IMR-90 (cell line): Measurements from ENCODE around the gene HOXA7. TPM values are rescaled to one million over a fixed set of nuclear protein-coding genes. Genes with fewer than 3 reads are reported as not detected.

ENCODE experiments used
- ATAC-seq: fragments of 200-7000 bp; cut with Tn5 transposase; 2 replicates; pipeline ENCODE4 v1.9.1; 2020; ENCODE audit warnings: low read depth, mild to moderate bottlenecking, moderate library complexity
- BruUV-seq: library from RNA; stranded (reverse); fragments of 400-500 nt; replicated peaks from 2 replicates; lab custom pipeline; 2021; lab: Mats Ljungman, UMichigan
- CTCF ChIA-PET: fragments of 300-600 bp; formaldehyde crosslinking; extraction: SDS; loops from one replicate; lab custom pipeline; 2021; ENCODE audit warnings: antibody characterized with exemption; lab: Yijun Ruan, JAX
- POLR2A ChIA-PET: fragments of 300-600 bp; sonication (Branson Sonifier 250); formaldehyde crosslinking; loops from one replicate; lab custom pipeline; 2022; ENCODE audit warnings: antibody characterized with exemption; ENCODE audit not compliant: unreplicated experiment; lab: Charles Lee
- DNase-seq: peaks from one replicate; pipeline ENCODE4 v3.0.0; 2013
- H2AFZ ChIP-seq: replicated peaks from 2 replicates; pipeline ENCODE3; 2013; ENCODE audit warnings: low read length, mild to moderate bottlenecking; ENCODE audit not compliant: poor library complexity
- H2AK5ac ChIP-seq: 2 replicates; pipeline ENCODE4 v1.6.1; 2013; ENCODE audit warnings: low read depth, low read length, inconsistent platforms
- H2AK9ac ChIP-seq: replicated peaks from 2 replicates; pipeline ENCODE3; 2013; ENCODE audit warnings: mild to moderate bottlenecking, low read depth, low read length, moderate library complexity; ENCODE audit not compliant: poor library complexity
- H2BK120ac ChIP-seq: 2 replicates; pipeline ENCODE4 v1.6.1; 2013; ENCODE audit warnings: low read depth, low read length, inconsistent platforms
- H2BK15ac ChIP-seq: 3 replicates; pipeline ENCODE4 v1.6.1; 2013; ENCODE audit warnings: low read depth, low read length, inconsistent platforms
- H2BK20ac ChIP-seq: 2 replicates; pipeline ENCODE4 v1.6.1; 2013; ENCODE audit warnings: low read depth, mild to moderate bottlenecking, inconsistent platforms, low read length, moderate library complexity
- H2BK5ac ChIP-seq: 2 replicates; pipeline ENCODE4 v1.6.1; 2013; ENCODE audit warnings: mild to moderate bottlenecking, low read depth, low read length, inconsistent platforms; ENCODE audit not compliant: poor library complexity, severe bottlenecking
- H3K14ac ChIP-seq: replicated peaks from 2 replicates; pipeline ENCODE4 v1.6.1; 2013; ENCODE audit warnings: low read depth, low read length, inconsistent platforms
- H3K18ac ChIP-seq: 2 replicates; pipeline ENCODE4 v1.6.1; 2013; ENCODE audit warnings: low read depth, low read length, control low read depth
- H3K23ac ChIP-seq: 2 replicates; pipeline ENCODE4 v1.6.1; 2013; ENCODE audit warnings: low read depth, low read length, inconsistent platforms
- H3K27ac ChIP-seq: 2 replicates; pipeline ENCODE4 v1.5.1; 2013; ENCODE audit warnings: mild to moderate bottlenecking, control low read depth, low read length; ENCODE audit not compliant: insufficient read depth
- H3K27me3 ChIP-seq: 2 replicates; pipeline ENCODE4 v1.6.1; 2013; ENCODE audit warnings: low read length; ENCODE audit not compliant: control insufficient read depth, insufficient read depth
- H3K36me3 ChIP-seq: 2 replicates; pipeline ENCODE4 v1.6.1; 2013; ENCODE audit warnings: low read length, mixed read lengths; ENCODE audit not compliant: control insufficient read depth, insufficient read depth
- H3K4ac ChIP-seq: 2 replicates; pipeline ENCODE4 v1.6.1; 2013; ENCODE audit warnings: low read depth, low read length, inconsistent platforms
- H3K4me1 ChIP-seq: 2 replicates; pipeline ENCODE4 v1.6.1; 2013; ENCODE audit warnings: low read length, mixed read lengths; ENCODE audit not compliant: control insufficient read depth, insufficient read depth
- H3K4me2 ChIP-seq: 2 replicates; pipeline ENCODE4 v1.6.1; 2013; ENCODE audit warnings: low read depth, mild to moderate bottlenecking, control low read depth, low read length, moderate library complexity
- H3K4me3 ChIP-seq: 2 replicates; pipeline ENCODE4 v1.5.1; 2013; ENCODE audit warnings: low read depth, mild to moderate bottlenecking, control low read depth, low read length, moderate library complexity; ENCODE audit not compliant: insufficient read depth
- H3K56ac ChIP-seq: 2 replicates; pipeline ENCODE4 v1.6.1; 2013; ENCODE audit warnings: low read length, inconsistent platforms; ENCODE audit not compliant: insufficient read depth; ENCODE audit errors: extremely low read depth
- H3K79me1 ChIP-seq, 2 experiments: 2 replicates each; pipeline ENCODE4 v1.6.1; 2013; ENCODE audit warnings: low read length in 2 of 2, inconsistent platforms in 1 of 2, low read depth in 1 of 2
- H3K9ac ChIP-seq: 2 replicates; pipeline ENCODE4 v1.6.1; 2013; ENCODE audit warnings: low read depth, low read length, control low read depth
- H3K9me1 ChIP-seq: 2 replicates; pipeline ENCODE4 v1.6.1; 2013; ENCODE audit warnings: low read length, inconsistent platforms; ENCODE audit not compliant: insufficient read depth
- H3K9me3 ChIP-seq: 2 replicates; pipeline ENCODE4 v1.6.1; 2013; ENCODE audit warnings: low read length; ENCODE audit not compliant: control insufficient read depth, insufficient read depth
- H4K20me1 ChIP-seq: 2 replicates; pipeline ENCODE4 v1.6.1; 2013; ENCODE audit warnings: low read length, inconsistent platforms; ENCODE audit not compliant: insufficient read depth
- H4K5ac ChIP-seq: 2 replicates; pipeline ENCODE4 v1.6.1; 2013; ENCODE audit warnings: mild to moderate bottlenecking, low read depth, low read length, control low read depth
- H4K8ac ChIP-seq, 2 experiments: 2 replicates each; pipeline ENCODE4 v1.6.1; 2013; ENCODE audit warnings: low read depth in 2 of 2, low read length in 2 of 2, control low read depth in 1 of 2, inconsistent platforms in 1 of 2
- H4K91ac ChIP-seq: 2 replicates; pipeline ENCODE4 v1.6.1; 2013; ENCODE audit warnings: low read depth, low read length, inconsistent platforms; ENCODE audit not compliant: insufficient read depth
- BHLHE40 ChIP-seq: fragments of 150-350 bp; IDR thresholded peaks from 2 replicates; pipeline ENCODE4 v1.6.1; 2016; ENCODE audit warnings: mild to moderate bottlenecking, low read depth, low read length
- CEBPB ChIP-seq: IDR thresholded peaks from 2 replicates; pipeline ENCODE4 v1.6.1; 2012; ENCODE audit warnings: low read depth, low read length, improper control_type of control experiment
- CHD1 ChIP-seq: IDR thresholded peaks from 2 replicates; pipeline ENCODE4 v1.6.1; 2012; ENCODE audit warnings: low read depth, low read length, improper control_type of control experiment
- FOS ChIP-seq: fragments of 150-350 bp; IDR thresholded peaks from 2 replicates; pipeline ENCODE4 v1.6.1; 2016; ENCODE audit warnings: low read depth, low read length
- MAZ ChIP-seq: IDR thresholded peaks from 2 replicates; pipeline ENCODE4 v1.6.1; 2012; ENCODE audit warnings: low read depth, mild to moderate bottlenecking, low read length, improper control_type of control experiment, moderate library complexity, borderline replicate concordance
- MXI1 ChIP-seq: IDR thresholded peaks from 2 replicates; pipeline ENCODE4 v1.6.1; 2012; ENCODE audit warnings: low read depth, mild to moderate bottlenecking, low read length, moderate library complexity, borderline replicate concordance
- NFE2L2 ChIP-seq: fragments of 150-350 bp; IDR thresholded peaks from 2 replicates; pipeline ENCODE4 v1.6.1; 2016; ENCODE audit warnings: low read depth, mild to moderate bottlenecking, low read length
- POLR2A ChIP-seq: IDR thresholded peaks from 2 replicates; pipeline ENCODE4 v1.6.1; 2012; ENCODE audit warnings: mild to moderate bottlenecking, low read depth, low read length
- RAD21 ChIP-seq: IDR thresholded peaks from 2 replicates; pipeline ENCODE4 v1.6.1; 2012; ENCODE audit warnings: low read length, improper control_type of control experiment
- RCOR1 ChIP-seq: IDR thresholded peaks from 2 replicates; pipeline ENCODE4 v1.6.1; 2012; ENCODE audit warnings: mild to moderate bottlenecking, low read length, improper control_type of control experiment; ENCODE audit not compliant: insufficient replicate concordance
- RFX5 ChIP-seq: IDR thresholded peaks from 2 replicates; pipeline ENCODE4 v1.8.0; 2012; ENCODE audit warnings: low read depth, mild to moderate bottlenecking, low read length, moderate library complexity
- SMC3 ChIP-seq: fragments of 150-350 bp; IDR thresholded peaks from 2 replicates; pipeline ENCODE4 v1.6.1; 2016; ENCODE audit warnings: low read depth, mild to moderate bottlenecking, antibody characterized with exemption, low read length, moderate library complexity
- WGBS, 2 experiments: methylation state at CpG; one replicate each; pipeline versions ENCODE4 v1.1.5 to v1.1.7; 2013; ENCODE audit warnings: missing lambda C conversion rate in 2 of 2; ENCODE audit not compliant: insufficient read length in 1 of 2; ENCODE audit errors: extremely low coverage in 2 of 2; 5-methylcytosine and 5-hydroxymethylcytosine counted together
- dilution Hi-C: fragments of 300-500 bp; cut with HindIII; formaldehyde crosslinking; loops from one replicate; pipeline ENCODE4 v1.14.3; 2018; ENCODE audit warnings: low sequenced_read_pairs; ENCODE audit not compliant: unreplicated experiment
- in situ Hi-C: fragments of 300-500 bp; cut with MboI; formaldehyde crosslinking; loops from 3 replicates; pipeline ENCODE4 v1.14.3; 2019; ENCODE audit warnings: low sequenced_read_pairs, inconsistent platforms, mixed read lengths
- intact Hi-C: fragments of 100-400 bp; cut with micrococcal nuclease; formaldehyde crosslinking; loops from 2 replicates; pipeline ENCODE4 v1.10.0; 2022
- polyA plus RNA-seq, 3 experiments: library from polyadenylated mRNA; depleted of rRNA; stranded (reverse); fragments of >200 nt; gene quantifications; 2 replicates each; pipeline ENCODE4 v1.2.3, GENCODE V29; 2012; ENCODE audit warnings: low replicate concordance in 1 of 3
- total RNA-seq: library from RNA; depleted of rRNA; stranded (reverse); fragments of >200 nt; gene quantifications from 2 replicates; pipeline ENCODE4 v1.2.3, GENCODE V29; 2012
- TF ChIP-seq, protein P1 (sequence below): conservative IDR thresholded peaks from 2 replicates; pipeline ENCODE4 v1.5.1; 2012; ENCODE audit warnings: mild to moderate bottlenecking, low read depth, low read length, improper control_type of control experiment
- TF ChIP-seq, protein P2 (sequence below): fragments of 150-350 bp; IDR thresholded peaks from 2 replicates; pipeline ENCODE4 v1.6.1; 2017; ENCODE audit warnings: mild to moderate bottlenecking, antibody characterized with exemption, low read length, low read depth
- TF ChIP-seq, protein P3 (sequence below): fragments of 150-350 bp; IDR thresholded peaks from 2 replicates; pipeline ENCODE4 v1.6.1; 2016; ENCODE audit warnings: low read depth, mild to moderate bottlenecking, low read length, moderate library complexity, borderline replicate concordance

HOXA7 gene
- total and polyA plus RNA-seq, 2 of the 4 experiments (the other 2 are of a cell fraction): 0.18 to 1.7 TPM

DNA sequence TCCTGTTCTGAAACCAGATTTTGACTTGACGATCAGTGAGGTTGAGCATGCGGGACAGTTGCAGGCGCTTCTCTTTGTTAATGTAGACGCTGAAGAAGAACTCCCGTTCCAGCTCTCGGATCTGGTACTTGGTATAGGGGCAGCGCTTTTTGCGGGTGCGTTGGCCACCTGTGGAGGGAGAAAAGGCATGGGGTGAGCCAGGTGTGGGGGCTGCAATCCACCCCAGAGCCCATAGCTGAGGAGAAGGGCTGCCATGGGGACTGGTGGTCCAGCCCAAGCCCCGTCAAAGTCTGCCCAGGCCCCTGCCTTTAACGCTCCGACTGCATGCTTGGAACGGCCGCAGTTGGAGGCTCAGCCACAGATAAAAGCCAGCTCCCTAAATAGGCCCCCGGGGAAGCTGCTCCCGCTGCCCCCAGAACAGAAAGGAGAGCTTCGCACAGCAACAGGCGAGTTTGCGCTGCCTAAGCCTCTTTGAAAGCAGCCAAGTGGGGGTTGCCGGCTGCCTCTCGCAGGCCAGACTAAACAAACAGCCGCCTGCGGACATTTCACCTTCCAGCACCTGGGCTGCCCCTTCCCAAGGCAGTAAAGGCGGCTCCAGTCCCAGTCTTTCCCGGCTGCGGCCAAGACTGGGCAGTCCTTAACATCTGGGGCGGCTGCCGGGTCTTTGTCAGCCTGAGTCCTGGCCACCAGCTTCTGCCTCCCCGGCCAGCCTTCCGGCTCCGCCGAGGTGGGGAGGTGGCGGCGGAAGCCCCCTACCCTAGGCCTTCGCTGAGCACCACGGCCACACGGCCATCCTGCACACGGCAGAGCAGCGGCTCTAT lies 26.6 kb upstream of the HOXA7 start:
- Histone ChIP-seq H4K91ac (no peak overlapping the region), H3K27ac (no peak overlapping the region), H4K20me1 (peaks cover 17% of the 10 kb centered on the region; the same call in 1 of the 2 replicates), H3K4me1 (peaks cover 3% of the 10 kb centered on the region; the same call in 1 of the 2 replicates), H3K9me1 (no peaks in the 10 kb centered on the region), H3K23ac (no peak overlapping the region), H3K36me3 (no peaks in the 10 kb centered on the region), H2BK15ac (no peak overlapping the region), H3K4ac (no peak overlapping the region), H2AK9ac (no peak overlapping the region), H3K4me3 (no peak overlapping the region), H2AFZ (no peak overlapping the region), H3K14ac (no peak overlapping the region), H2AK5ac (no peak overlapping the region), H2BK20ac (no peak overlapping the region), H2BK120ac (no peak overlapping the region), H2BK5ac (no peak overlapping the region), H4K5ac (no peak overlapping the region), H3K18ac (no peak overlapping the region), H3K9me3 (peaks cover 7% of the 10 kb centered on the region; the same call in 1 of the 2 replicates), H3K9ac (no peak overlapping the region), H4K8ac (no peak overlapping the region), H3K56ac (no peak overlapping the region), H3K4me2 (no peak overlapping the region), H3K27me3 (peaks cover 87% of the 10 kb centered on the region), H3K79me1 (no peaks in the 10 kb centered on the region)
- in situ Hi-C loops (no loop called here), intact Hi-C loops (no loop called here), dilution Hi-C loops (no loop called here)
- ATAC-seq (no peak), DNase-seq (no peak)
- BruUV-seq: no TSS peak
- POLR2A ChIA-PET: no interaction called here
- 10% methylated on average over 13 of the region's 39 CpGs; no CpG with 5 or more reads in 1 of the 2 experiments for WGBS, 2 experiments
- CTCF ChIA-PET: interaction anchor here (1.3 kb wide), 1 partner anchor 22 kb away, joined by 3 read pairs; no protein-coding TSS in a partner anchor
- TF ChIP-seq RFX5: no peak
- no peak for TF ChIP-seq RAD21
- TF ChIP-seq SMC3: no peak
- TF ChIP-seq NFE2L2: no peak
- TF ChIP-seq, protein P1, sequence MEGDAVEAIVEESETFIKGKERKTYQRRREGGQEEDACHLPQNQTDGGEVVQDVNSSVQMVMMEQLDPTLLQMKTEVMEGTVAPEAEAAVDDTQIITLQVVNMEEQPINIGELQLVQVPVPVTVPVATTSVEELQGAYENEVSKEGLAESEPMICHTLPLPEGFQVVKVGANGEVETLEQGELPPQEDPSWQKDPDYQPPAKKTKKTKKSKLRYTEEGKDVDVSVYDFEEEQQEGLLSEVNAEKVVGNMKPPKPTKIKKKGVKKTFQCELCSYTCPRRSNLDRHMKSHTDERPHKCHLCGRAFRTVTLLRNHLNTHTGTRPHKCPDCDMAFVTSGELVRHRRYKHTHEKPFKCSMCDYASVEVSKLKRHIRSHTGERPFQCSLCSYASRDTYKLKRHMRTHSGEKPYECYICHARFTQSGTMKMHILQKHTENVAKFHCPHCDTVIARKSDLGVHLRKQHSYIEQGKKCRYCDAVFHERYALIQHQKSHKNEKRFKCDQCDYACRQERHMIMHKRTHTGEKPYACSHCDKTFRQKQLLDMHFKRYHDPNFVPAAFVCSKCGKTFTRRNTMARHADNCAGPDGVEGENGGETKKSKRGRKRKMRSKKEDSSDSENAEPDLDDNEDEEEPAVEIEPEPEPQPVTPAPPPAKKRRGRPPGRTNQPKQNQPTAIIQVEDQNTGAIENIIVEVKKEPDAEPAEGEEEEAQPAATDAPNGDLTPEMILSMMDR: no peak
- TF ChIP-seq, protein P2, sequence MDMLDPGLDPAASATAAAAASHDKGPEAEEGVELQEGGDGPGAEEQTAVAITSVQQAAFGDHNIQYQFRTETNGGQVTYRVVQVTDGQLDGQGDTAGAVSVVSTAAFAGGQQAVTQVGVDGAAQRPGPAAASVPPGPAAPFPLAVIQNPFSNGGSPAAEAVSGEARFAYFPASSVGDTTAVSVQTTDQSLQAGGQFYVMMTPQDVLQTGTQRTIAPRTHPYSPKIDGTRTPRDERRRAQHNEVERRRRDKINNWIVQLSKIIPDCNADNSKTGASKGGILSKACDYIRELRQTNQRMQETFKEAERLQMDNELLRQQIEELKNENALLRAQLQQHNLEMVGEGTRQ: no peak
- no peak for TF ChIP-seq MXI1
- TF ChIP-seq MAZ: no peak
- no peak for TF ChIP-seq BHLHE40
- no peak for TF ChIP-seq POLR2A
- TF ChIP-seq RCOR1: no peak
- TF ChIP-seq FOS: no peak
- TF ChIP-seq, protein P3, sequence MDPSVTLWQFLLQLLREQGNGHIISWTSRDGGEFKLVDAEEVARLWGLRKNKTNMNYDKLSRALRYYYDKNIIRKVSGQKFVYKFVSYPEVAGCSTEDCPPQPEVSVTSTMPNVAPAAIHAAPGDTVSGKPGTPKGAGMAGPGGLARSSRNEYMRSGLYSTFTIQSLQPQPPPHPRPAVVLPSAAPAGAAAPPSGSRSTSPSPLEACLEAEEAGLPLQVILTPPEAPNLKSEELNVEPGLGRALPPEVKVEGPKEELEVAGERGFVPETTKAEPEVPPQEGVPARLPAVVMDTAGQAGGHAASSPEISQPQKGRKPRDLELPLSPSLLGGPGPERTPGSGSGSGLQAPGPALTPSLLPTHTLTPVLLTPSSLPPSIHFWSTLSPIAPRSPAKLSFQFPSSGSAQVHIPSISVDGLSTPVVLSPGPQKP: no peak
- no peak for TF ChIP-seq CEBPB
- no peak for TF ChIP-seq CHD1
